ENCODE results near the gene SLC22A5.
A peak's percentile ranks its signal among the peaks of the same experiment; 100 is the strongest.

GRCh38 chr5:132386644-132387286 lies 17.3 kb downstream of the SLC22A5 start:
- TF ChIP-seq CTCF (IDR thresholded peaks at IDR 0.05) (peak; percentile 69 to 92 (median 82)), POLR2A (IDR thresholded peaks at IDR 0.05) (no peak)

Measured in heart left ventricle (tissue), 13 donors.